ENCODE measurements around the gene OGFOD2. TPM values are rescaled to one million over a fixed set of nuclear protein-coding genes. Genes with fewer than 3 reads are reported as not detected.
A peak's percentile ranks its signal among the peaks of the same experiment; 100 is the strongest.

OGFOD2 gene
- total RNA-seq, 1 experiment from 2014 or later: 35.6 TPM

GRCh38 chr12:122980183-122981035 lies 5.4 kb downstream of the OGFOD2 start, which contains the start of gene ARL6IP4:
Gene ARL6IP4, plus strand, starts transcription at chr12:122980681. Its CDS starts 459 bp downstream, at chr12:122981140.
- Histone ChIP-seq H3K79me2 (ENCODE audit: low read length) (peaks cover 69% of the 10 kb centered on the region), H3K27ac (ENCODE audit: low read length) (peak within 1 kb of the TSS; percentile 41)
- peak; percentile 73 for ATAC-seq

GRCh38 chr12:122981036-122981471 lies 6.0 kb downstream of the OGFOD2 start:
- DNase-seq (peak; percentile 17), ATAC-seq (peak; percentile 8)
- H3K4me3 ChIP-seq (ENCODE audit: low read length): peak overlapping the region; percentile 85
- no peaks in the 10 kb centered on the region for H4K20me1 ChIP-seq (ENCODE audit: low read length)
- no peaks in the 10 kb centered on the region for H3K9me2 ChIP-seq (replicated peaks; ENCODE audit: low read length)
- POLR2A ChIA-PET (ENCODE audit: unreplicated experiment): no interaction called here
- H3K4me2 ChIP-seq (ENCODE audit: low read length): peak overlapping the region; percentile 99
- CTCF ChIA-PET: no interaction called here
- intact Hi-C loops (cut with micrococcal nuclease): no loop called here
- no peaks in the 10 kb centered on the region for H3K27me3 ChIP-seq (ENCODE audit: low read length)
- peaks cover 2% of the 10 kb centered on the region; the same call in 1 of the 2 replicates for H3K36me3 ChIP-seq (ENCODE audit: low read depth, low read length)
- H3K27ac ChIP-seq (ENCODE audit: low read length): peak overlapping the region; percentile 41
- peaks cover 27% of the 10 kb centered on the region for H3K4me1 ChIP-seq (ENCODE audit: insufficient read depth, low read length)
- TF ChIP-seq, protein P1, sequence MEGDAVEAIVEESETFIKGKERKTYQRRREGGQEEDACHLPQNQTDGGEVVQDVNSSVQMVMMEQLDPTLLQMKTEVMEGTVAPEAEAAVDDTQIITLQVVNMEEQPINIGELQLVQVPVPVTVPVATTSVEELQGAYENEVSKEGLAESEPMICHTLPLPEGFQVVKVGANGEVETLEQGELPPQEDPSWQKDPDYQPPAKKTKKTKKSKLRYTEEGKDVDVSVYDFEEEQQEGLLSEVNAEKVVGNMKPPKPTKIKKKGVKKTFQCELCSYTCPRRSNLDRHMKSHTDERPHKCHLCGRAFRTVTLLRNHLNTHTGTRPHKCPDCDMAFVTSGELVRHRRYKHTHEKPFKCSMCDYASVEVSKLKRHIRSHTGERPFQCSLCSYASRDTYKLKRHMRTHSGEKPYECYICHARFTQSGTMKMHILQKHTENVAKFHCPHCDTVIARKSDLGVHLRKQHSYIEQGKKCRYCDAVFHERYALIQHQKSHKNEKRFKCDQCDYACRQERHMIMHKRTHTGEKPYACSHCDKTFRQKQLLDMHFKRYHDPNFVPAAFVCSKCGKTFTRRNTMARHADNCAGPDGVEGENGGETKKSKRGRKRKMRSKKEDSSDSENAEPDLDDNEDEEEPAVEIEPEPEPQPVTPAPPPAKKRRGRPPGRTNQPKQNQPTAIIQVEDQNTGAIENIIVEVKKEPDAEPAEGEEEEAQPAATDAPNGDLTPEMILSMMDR (conservative IDR thresholded peaks at IDR 0.05; ENCODE audit: low read depth, low read length): no peak
- no peak for TF ChIP-seq EZH2 (IDR thresholded peaks at IDR 0.05; ENCODE audit: low read length, unreplicated experiment)
- TF ChIP-seq EZH2phosphoT487 (IDR thresholded peaks at IDR 0.05; ENCODE audit: borderline replicate concordance, low read length): no peak
- H3F3A ChIP-seq (ENCODE audit: low read length, unreplicated experiment): no peaks in the 10 kb centered on the region
- H3K79me2 ChIP-seq (ENCODE audit: low read length): peaks cover 62% of the 10 kb centered on the region
- no peaks in the 10 kb centered on the region for H3K9me3 ChIP-seq (ENCODE audit: low read length)
- no TSS peak for BruUV-seq (replicated peaks)
- H2AFZ ChIP-seq (ENCODE audit: low read length): peak overlapping the region; percentile 89
- peak overlapping the region; percentile 95 for H3K9ac ChIP-seq (ENCODE audit: low read length)

More at GRCh38 chr12:122980183-122981035, 5.4 kb downstream of the OGFOD2 start, which contains the start of gene ARL6IP4:
- BruUV-seq (replicated peaks): no TSS peak
- peaks cover 30% of the 10 kb centered on the region for H3K4me1 ChIP-seq (ENCODE audit: insufficient read depth, low read length)
- DNase-seq: peak; percentile 67
- peak within 1 kb of the TSS; percentile 89 for H2AFZ ChIP-seq (ENCODE audit: low read length)
- H3F3A ChIP-seq (ENCODE audit: low read length, unreplicated experiment): no peaks in the 10 kb centered on the region
- peak within 1 kb of the TSS; percentile 99 for H3K4me2 ChIP-seq (ENCODE audit: low read length)
- intact Hi-C loops (cut with micrococcal nuclease): no loop called here
- H3K4me3 ChIP-seq (ENCODE audit: low read length): peak within 1 kb of the TSS; percentile 85
- H3K9me3 ChIP-seq (ENCODE audit: low read length): no peaks in the 10 kb centered on the region
- H3K36me3 ChIP-seq (ENCODE audit: low read depth, low read length): peaks cover 2% of the 10 kb centered on the region; the same call in 1 of the 2 replicates
- TF ChIP-seq EZH2phosphoT487 (IDR thresholded peaks at IDR 0.05; ENCODE audit: borderline replicate concordance, low read length): no peak
- no peak for TF ChIP-seq EZH2 (IDR thresholded peaks at IDR 0.05; ENCODE audit: low read length, unreplicated experiment)
- TF ChIP-seq, protein P1 (conservative IDR thresholded peaks at IDR 0.05; ENCODE audit: low read depth, low read length): no peak
- H4K20me1 ChIP-seq (ENCODE audit: low read length): no peaks in the 10 kb centered on the region
- H3K27me3 ChIP-seq (ENCODE audit: low read length): no peaks in the 10 kb centered on the region
- peak within 1 kb of the TSS; percentile 95 for H3K9ac ChIP-seq (ENCODE audit: low read length)
- ChIA-PET POLR2A (ENCODE audit: unreplicated experiment) (no interaction called here), CTCF (no interaction called here)
- no peaks in the 10 kb centered on the region for H3K9me2 ChIP-seq (replicated peaks; ENCODE audit: low read length)
